ENCODE measurements around the gene STN1. TPM values are rescaled to one million over a fixed set of nuclear protein-coding genes. Genes with fewer than 3 reads are reported as not detected.
A peak's percentile ranks its signal among the peaks of the same experiment; 100 is the strongest.

The STN1 gene
- polyA plus RNA-seq, 12 donors: 15.8 to 25.2 (median 21.6) TPM; not detected in 1

GRCh38 chr10:103869336-103869735 is 48.6 kb downstream of the STN1 start:
- DNase-seq: no peak

- DNase-seq: no peak
Measured at GRCh38 chr10:103868200-103868599, 49.8 kb downstream of the STN1 start.

- no peak for DNase-seq
Measured at GRCh38 chr10:103861505-103861904, 56.5 kb downstream of the STN1 start.

GRCh38 chr10:103859161-103860086 is 58.6 kb downstream of the STN1 start:
- peak; percentile 79 for DNase-seq

GRCh38 chr10:103858360-103858759 is 59.6 kb downstream of the STN1 start:
- no peak for DNase-seq

GRCh38 chr10:103856797-103857170 is 61.2 kb downstream of the STN1 start:
- DNase-seq: no peak

GRCh38 chr10:103855852-103856796 is 61.9 kb downstream of the STN1 start:
- DNase-seq: no peak

GRCh38 chr10:103855424-103855823 is 62.6 kb downstream of the STN1 start, which contains the start of gene SH3PXD2A:
Gene SH3PXD2A, minus strand, starts transcription at chr10:103855576. Its CDS starts 310 bp downstream, at chr10:103855266.
- DNase-seq: no peak

GRCh38 chr10:103854686-103855391 is 63.1 kb downstream of the STN1 start:
- no peak for DNase-seq

GRCh38 chr10:103854265-103854685 is 63.7 kb downstream of the STN1 start:
- DNase-seq: no peak

- no peak for DNase-seq
Measured at GRCh38 chr10:103853428-103854264, 64.3 kb downstream of the STN1 start.

- DNase-seq: no peak
Measured at GRCh38 chr10:103852856-103853255, 65.1 kb downstream of the STN1 start.

GRCh38 chr10:103852189-103852711 is 65.7 kb downstream of the STN1 start:
- no peak for DNase-seq

- no peak for DNase-seq
Measured at GRCh38 chr10:103851261-103851660, 66.7 kb downstream of the STN1 start.

- no peak for DNase-seq
Measured at GRCh38 chr10:103850572-103850895, 67.5 kb downstream of the STN1 start.

- DNase-seq: no peak
Measured at GRCh38 chr10:103849880-103850571, 68.0 kb downstream of the STN1 start.

GRCh38 chr10:103849212-103849877 is 68.6 kb downstream of the STN1 start:
- DNase-seq: no peak

GRCh38 chr10:103847909-103848468 is 70.0 kb downstream of the STN1 start:
- DNase-seq: no peak

GRCh38 chr10:103847346-103847745 is 70.6 kb downstream of the STN1 start:
- no peak for DNase-seq
